Naive B cell (primary cell): ENCODE data around the gene ZFYVE21. TPM values are rescaled to one million over a fixed set of nuclear protein-coding genes. Genes with fewer than 3 reads are reported as not detected.
A peak's percentile ranks its signal among the peaks of the same experiment; 100 is the strongest.

Experiments
- ATAC-seq, 2 donors: fragments of 150-1000 bp; cut with Tn5 transposase; 2 replicates each; pipeline ENCODE4 v1.10.0; 2021; ENCODE audit warnings: low read depth in 2 of 2, mild to moderate bottlenecking in 2 of 2, moderate library complexity in 2 of 2
- DNase-seq: peaks from one replicate; pipeline ENCODE4 v3.0.0; 2022
- H3K27ac Mint-ChIP-seq, 6 donors: one replicate each; pipeline ENCODE4 v1.8.0; 2020 to 2022; ENCODE audit warnings: mild to moderate bottlenecking in 6 of 6, mixed read lengths in 6 of 6, moderate library complexity in 5 of 6, inconsistent platforms in 2 of 6
- H3K27me3 Mint-ChIP-seq, 3 donors: one replicate each; pipeline ENCODE4 v1.8.0; 2021 to 2022; ENCODE audit warnings: mixed read lengths in 3 of 3, mild to moderate bottlenecking in 1 of 3
- H3K36me3 Mint-ChIP-seq, 2 donors: one replicate each; pipeline ENCODE4 v1.8.0; 2020 to 2022; ENCODE audit warnings: mixed read lengths in 2 of 2, inconsistent platforms in 1 of 2, mild to moderate bottlenecking in 1 of 2
- H3K4me1 Mint-ChIP-seq, 3 donors: one replicate each; pipeline ENCODE4 v1.8.0; 2020 to 2022; ENCODE audit warnings: mixed read lengths in 3 of 3, inconsistent platforms in 1 of 3, mild to moderate bottlenecking in 1 of 3, moderate library complexity in 1 of 3
- H3K4me3 Mint-ChIP-seq, 8 donors: one replicate each; pipeline ENCODE4 v1.8.0; 2020 to 2022; ENCODE audit warnings: mild to moderate bottlenecking in 8 of 8, mixed read lengths in 8 of 8, moderate library complexity in 8 of 8, inconsistent platforms in 2 of 8
- H3K9me3 Mint-ChIP-seq, 7 donors: one replicate each; pipeline ENCODE4 v1.8.0; 2020 to 2022; ENCODE audit warnings: mixed read lengths in 7 of 7, mild to moderate bottlenecking in 5 of 7, inconsistent platforms in 2 of 7, moderate library complexity in 1 of 7
- polyA plus RNA-seq, 6 donors: library from polyadenylated mRNA; unstranded; fragments of 300-500 nt; fragmentation: Illumina TruSeq; gene quantifications; one replicate each; pipeline ENCODE4 v1.2.3, GENCODE V29; 2021; ENCODE audit warnings: low read depth in 6 of 6

Gene ZFYVE21
- polyA plus RNA-seq, 6 donors from 2014 or later = 4.8 to 10.5 (median 6.7) TPM

DNA sequence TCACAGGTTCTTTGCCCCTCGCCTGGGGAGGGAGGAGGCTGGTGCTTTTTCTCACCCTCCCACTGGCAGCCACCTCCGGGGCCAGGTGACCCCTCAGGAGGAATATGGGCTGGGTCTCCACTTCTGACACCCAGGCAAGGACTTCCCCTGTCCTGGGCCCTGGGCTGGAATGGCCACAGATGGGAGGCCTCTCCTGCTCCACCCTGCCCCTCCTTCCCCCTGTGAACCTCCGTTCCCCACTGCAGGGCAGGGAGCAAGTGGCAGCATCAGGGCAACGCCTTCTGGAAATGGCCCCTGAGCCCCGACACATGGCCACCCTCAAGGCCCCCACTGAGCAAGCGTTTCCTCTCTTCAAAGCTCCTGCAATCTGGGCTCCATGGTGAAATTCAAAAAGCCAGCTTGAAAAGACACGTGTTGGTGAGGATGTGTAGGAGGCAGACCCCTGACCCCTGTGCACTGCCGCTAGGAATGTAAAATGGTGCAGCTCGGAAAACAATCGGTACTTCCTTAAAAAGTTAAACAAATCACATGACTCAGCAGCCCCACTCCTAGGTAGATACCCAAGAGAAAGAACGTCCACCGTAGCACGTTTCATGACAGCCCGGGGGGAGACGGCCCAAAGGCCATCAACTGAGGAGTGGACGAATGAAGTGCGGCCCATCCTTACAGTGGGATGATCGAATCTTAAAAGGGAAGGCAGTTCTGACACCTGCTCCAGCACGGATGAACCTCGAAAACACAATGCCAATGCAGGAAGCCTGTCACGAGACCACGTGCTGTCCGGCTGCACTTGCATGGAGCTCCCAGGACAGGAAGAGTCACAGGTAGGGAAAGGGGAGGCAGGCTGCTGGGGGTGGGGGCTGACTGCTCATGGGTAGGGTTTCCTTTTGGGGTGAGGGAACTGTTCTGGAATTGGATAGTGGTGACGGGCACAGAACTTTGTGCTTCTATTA is 11.9 kb upstream of the ZFYVE21 start:
- DNase-seq = no peak
- peaks cover 16 to 53% (median 39%) of the 10 kb centered on the region in 3 donors for H3K4me1 Mint-ChIP-seq
- no peaks in the 10 kb centered on the region for H3K9me3 Mint-ChIP-seq
- H3K4me3 Mint-ChIP-seq = peak overlapping the region in 1 of 8 donors; percentile 10
- H3K36me3 Mint-ChIP-seq = no peaks in the 10 kb centered on the region
- ATAC-seq = no peak
- H3K27me3 Mint-ChIP-seq = no peaks in the 10 kb centered on the region
- H3K27ac Mint-ChIP-seq = peak overlapping the region in 5 of 6 donors; percentile 47 to 91 (median 66)

DNA sequence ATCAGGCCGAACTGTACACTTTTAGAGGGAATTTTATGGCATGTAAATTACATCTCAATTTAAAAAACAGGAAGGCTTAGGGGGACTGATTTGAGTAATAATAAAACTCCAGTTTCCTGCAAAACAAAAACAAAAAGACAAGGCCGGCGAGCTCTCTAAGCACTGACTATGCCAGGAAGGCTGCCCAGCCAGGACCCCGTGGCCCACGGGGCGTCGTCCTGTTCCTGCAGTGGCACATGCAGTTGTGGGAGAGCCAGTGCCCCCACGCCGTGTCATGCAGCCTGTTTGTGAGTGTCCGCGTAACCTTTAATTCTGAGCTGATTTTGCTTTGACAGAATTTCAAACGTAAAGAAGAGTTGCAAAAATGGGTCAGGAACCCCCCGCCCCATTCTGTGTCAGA is 10.9 kb upstream of the ZFYVE21 start:
- H3K36me3 Mint-ChIP-seq = no peaks in the 10 kb centered on the region
- H3K4me3 Mint-ChIP-seq = peak overlapping the region in 1 of 8 donors; percentile 21
- H3K27me3 Mint-ChIP-seq = no peaks in the 10 kb centered on the region
- peak overlapping the region in 2 of 6 donors; percentile 24 to 81 for H3K27ac Mint-ChIP-seq
- ATAC-seq (no peak), DNase-seq (no peak)
- H3K4me1 Mint-ChIP-seq = peaks cover 17 to 50% (median 29%) of the 10 kb centered on the region in 3 donors
- H3K9me3 Mint-ChIP-seq = no peaks in the 10 kb centered on the region

DNA sequence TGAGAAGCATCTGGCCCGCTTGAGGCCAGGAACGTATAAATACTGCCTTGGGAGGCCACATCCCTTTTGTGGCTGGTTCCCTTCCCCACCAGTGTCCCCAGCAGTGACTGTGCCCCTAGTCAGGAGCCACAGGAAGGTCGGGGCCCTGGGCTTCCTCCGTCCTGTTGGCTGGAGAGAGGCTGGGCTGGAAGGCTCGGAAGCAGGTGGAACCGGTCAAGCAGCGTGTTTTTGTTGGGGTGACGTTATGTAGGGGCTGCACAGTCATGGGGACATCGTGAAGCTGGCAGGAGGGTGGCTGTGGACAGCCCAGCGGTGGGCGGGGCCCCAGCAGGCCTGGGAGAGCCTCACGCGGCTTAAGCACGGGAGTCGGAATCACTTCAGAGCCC is 10.5 kb upstream of the ZFYVE21 start:
- ATAC-seq (no peak), DNase-seq (no peak)
- Mint-ChIP-seq H3K4me3 (peak overlapping the region in 2 of 8 donors; percentile 12 to 21), H3K27me3 (no peaks in the 10 kb centered on the region), H3K9me3 (no peaks in the 10 kb centered on the region), H3K27ac (peak overlapping the region in 1 of 6 donors; percentile 81), H3K36me3 (no peaks in the 10 kb centered on the region), H3K4me1 (peaks cover 13 to 46% (median 28%) of the 10 kb centered on the region in 3 donors)

DNA sequence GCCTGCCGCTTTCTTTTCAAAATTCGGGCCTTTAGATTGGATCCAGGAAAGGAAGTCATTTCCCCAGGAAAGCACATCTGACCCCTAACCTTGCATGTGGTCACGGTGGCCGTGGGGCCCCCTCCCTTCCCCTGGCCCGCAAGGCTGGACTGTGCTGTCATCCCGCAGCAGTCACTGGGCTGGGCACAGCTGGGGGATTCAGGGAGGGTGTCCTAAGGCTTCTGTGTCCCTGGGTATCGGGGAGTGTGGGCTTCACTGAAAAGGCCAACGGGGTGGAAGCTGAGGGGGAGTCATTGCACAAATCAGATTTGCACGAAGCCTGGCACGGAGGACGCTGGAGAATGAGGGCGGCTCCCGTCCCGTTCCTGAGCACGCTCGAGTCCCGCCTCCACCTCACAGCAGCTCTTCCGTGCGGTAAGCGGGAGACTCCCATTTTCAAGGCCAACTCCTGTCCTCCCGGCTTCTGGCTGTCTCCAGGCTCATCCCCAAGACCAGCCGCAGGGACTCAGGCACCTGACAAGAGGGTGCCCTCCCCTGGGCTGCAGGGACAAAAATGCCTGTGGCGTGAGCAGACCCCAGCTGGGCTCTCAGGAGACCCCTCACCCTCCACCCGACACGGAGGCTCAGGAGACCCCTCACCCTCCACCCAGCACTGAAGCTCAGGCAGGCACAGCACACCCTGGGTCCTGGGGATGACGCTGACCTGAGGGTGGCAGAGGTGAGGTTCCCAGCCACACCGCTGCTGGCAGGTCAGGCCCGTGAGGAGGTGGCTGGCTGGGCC is 9.9 kb upstream of the ZFYVE21 start:
- Mint-ChIP-seq H3K36me3 (no peaks in the 10 kb centered on the region), H3K4me1 (peaks cover 11 to 40% (median 28%) of the 10 kb centered on the region in 3 donors), H3K9me3 (no peaks in the 10 kb centered on the region), H3K4me3 (no peak overlapping the region), H3K27me3 (no peaks in the 10 kb centered on the region), H3K27ac (no peak overlapping the region)
- DNase-seq = no peak
- no peak for ATAC-seq

DNA sequence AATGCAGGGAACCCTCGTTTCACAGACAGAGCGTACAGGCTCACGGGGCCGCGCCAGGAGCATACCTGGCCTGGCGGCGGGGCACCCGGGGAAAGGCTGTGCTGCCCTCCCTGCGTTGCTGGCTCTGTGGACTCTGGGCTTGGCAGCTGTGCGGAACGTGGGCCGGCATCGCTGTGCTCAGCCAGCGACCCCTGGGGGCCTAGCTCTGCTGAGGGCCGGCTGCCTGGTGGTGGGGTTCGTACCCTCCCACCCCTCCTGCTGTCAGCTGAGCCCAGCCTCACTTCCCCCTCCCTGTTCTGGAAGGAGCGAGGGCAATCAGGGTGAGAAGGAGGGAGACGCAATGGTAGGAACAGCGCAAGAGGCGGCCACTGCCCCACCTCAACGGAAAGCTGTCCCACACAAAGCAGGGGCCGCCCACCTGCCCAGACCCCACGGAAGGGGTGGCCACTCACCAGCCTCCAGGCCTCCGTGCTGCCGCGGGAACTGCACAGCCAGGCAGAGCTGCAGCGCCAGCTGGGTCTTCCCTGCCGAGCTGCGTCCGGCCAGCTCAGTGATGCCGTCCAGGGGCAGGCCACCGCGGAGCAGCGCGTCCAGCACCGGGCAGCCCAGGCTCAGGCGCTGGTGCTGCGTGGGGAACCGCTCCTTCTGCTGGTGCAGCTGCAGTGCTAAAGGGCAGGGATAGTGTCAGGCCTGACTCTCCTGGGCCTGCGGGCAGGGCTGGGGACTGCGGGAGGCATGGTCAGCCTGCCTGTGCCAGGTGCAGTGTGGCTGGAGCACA is 8.9 kb upstream of the ZFYVE21 start:
- H3K4me3 Mint-ChIP-seq = no peak overlapping the region
- no peaks in the 10 kb centered on the region for H3K27me3 Mint-ChIP-seq
- no peak overlapping the region for H3K27ac Mint-ChIP-seq
- no peaks in the 10 kb centered on the region for H3K36me3 Mint-ChIP-seq
- no peak for ATAC-seq
- no peak for DNase-seq
- H3K4me1 Mint-ChIP-seq = peaks cover 8 to 30% (median 25%) of the 10 kb centered on the region in 3 donors
- no peaks in the 10 kb centered on the region for H3K9me3 Mint-ChIP-seq

DNA sequence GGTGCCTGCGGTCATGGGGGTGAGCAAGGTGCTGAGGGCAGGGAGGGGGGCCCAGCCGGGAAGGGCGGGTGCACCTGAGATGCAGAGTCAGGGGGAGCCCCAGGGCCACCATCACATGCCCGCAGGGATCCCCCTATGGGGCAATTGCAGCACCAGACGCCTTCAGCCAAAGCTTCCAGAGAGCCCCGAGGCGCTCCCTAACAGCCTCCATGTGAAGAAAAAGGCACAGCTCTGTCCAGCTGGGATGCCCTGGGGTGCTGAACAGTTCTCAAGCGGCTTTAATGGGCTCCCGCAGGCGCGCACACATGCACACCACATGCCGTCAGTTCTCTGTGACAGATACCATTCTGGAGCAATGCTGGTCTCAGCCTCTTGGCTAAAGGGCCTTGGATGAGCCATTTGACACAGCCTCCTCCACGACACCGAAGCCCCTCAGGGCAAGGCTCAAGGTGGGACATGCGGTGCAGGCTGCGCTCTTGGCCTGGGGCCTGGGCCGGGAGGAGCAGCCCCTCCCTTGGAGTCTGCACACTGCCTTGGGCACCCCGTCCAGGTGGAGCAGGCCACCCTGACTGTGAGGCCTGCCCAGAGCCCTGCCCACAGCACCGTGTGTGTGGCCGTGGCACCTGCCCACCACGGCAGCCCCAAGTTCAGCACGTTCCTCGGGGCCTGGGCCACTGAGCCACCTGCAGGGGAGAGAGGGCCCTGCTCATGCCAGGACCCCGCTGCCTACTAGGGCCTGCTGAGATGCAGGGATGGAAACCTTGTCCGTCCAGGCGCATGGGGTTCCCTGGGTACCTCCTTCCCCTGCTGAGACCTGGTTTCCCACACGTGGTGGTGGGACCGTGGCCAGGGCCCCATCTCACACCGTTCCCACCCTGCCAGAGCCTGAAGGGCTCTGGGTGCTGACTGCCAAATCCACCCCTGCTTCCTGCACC is 8.0 kb upstream of the ZFYVE21 start:
- no peak overlapping the region for H3K4me3 Mint-ChIP-seq
- peak overlapping the region in 1 of 6 donors; percentile 19 for H3K27ac Mint-ChIP-seq

DNA sequence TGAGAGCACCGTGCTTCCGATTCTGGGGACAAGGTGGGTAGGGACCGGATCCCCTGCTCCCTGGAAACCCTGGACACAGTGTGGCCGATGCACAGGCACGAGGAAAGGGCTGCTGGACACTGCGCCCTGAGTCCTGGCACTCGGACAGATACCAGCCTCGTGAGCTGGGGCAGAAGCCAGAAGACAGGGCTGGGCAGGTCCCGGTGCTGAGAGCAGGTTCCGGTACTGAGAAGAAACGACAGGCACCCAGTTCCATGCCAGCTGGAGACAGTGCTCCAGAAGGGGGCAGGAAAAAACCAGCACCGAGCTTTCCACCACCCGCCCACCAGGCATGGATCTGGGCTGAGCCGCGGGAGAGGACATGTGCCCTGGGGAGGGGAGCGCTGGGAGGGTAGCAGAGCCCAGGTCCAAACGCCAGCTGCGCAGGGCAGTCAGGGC is 6.8 kb upstream of the ZFYVE21 start:
- H3K27ac Mint-ChIP-seq = no peak overlapping the region
- H3K4me1 Mint-ChIP-seq = peaks cover 3 to 19% (median 8%) of the 10 kb centered on the region in 3 donors
- no peaks in the 10 kb centered on the region for H3K27me3 Mint-ChIP-seq
- DNase-seq (no peak), ATAC-seq (no peak)
- H3K36me3 Mint-ChIP-seq = no peaks in the 10 kb centered on the region
- no peaks in the 10 kb centered on the region for H3K9me3 Mint-ChIP-seq
- no peak overlapping the region for H3K4me3 Mint-ChIP-seq

More for the DNA sequence above, 8.0 kb upstream of the ZFYVE21 start:
- no peaks in the 10 kb centered on the region for H3K9me3 Mint-ChIP-seq
- peaks cover 3 to 21% (median 18%) of the 10 kb centered on the region in 3 donors for H3K4me1 Mint-ChIP-seq
- DNase-seq = no peak
- no peaks in the 10 kb centered on the region for H3K27me3 Mint-ChIP-seq
- ATAC-seq = no peak
- H3K36me3 Mint-ChIP-seq = no peaks in the 10 kb centered on the region

DNA sequence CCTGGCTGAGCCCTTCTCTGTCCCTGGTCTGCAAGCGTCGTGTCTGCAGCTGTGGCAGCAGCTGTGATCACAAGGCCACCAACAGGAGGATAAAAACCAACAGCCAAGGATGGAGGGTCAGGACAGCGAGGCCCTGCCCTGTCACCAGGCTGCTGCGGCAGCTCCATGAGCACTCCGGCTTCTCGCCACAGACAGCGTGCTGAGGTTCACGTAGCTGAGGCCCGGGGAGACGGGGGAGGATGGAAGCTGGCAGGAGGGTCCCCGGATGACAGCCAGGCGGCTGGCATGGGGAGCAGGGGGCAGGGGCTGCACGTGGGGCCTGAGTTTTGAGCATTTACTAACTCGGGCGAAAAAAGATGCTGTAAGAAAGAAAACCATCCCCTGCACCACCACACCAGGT is 5.8 kb upstream of the ZFYVE21 start:
- ATAC-seq (no peak), DNase-seq (no peak)
- no peak overlapping the region for H3K4me3 Mint-ChIP-seq
- peak overlapping the region in 1 of 6 donors; percentile 59 for H3K27ac Mint-ChIP-seq
- H3K9me3 Mint-ChIP-seq = no peaks in the 10 kb centered on the region
- H3K27me3 Mint-ChIP-seq = no peaks in the 10 kb centered on the region
- H3K36me3 Mint-ChIP-seq = no peaks in the 10 kb centered on the region
- H3K4me1 Mint-ChIP-seq = peaks cover 7 to 14% (median 14%) of the 10 kb centered on the region in 3 donors

DNA sequence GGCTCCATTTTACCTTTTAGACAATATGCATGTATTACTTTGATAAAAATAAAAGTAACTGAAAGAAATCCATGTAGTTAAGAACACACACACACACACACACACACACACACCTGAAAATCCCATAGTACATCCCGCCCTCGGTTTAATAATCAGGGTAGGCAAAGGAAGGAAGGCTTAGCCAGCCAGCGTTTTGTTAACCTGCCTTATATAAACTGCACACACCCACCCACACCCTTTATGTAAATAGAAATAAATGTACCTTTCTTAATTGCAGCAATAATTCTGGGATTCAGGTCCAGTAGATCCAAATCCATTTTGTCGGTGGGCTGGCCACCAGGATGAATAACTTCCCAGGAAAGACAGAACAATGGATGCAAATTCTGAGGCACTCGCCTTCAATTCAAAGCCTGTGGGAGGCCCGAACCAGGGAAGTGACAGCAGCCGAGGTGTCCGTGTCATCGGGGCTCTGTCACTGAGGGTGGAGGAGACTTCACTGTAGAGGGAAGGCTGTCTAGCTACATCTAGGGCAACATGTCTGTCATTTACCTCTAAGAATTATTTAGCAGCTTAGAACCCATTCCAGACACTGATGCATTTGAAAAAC is 4.7 kb upstream of the ZFYVE21 start:
- DNase-seq (no peak), ATAC-seq (no peak)
- peaks cover 12 to 16% (median 15%) of the 10 kb centered on the region in 3 donors for H3K4me1 Mint-ChIP-seq
- H3K9me3 Mint-ChIP-seq = no peaks in the 10 kb centered on the region
- no peaks in the 10 kb centered on the region for H3K36me3 Mint-ChIP-seq
- H3K27ac Mint-ChIP-seq = peak overlapping the region in 2 of 6 donors; percentile 13 to 50
- H3K4me3 Mint-ChIP-seq = peak overlapping the region in 1 of 8 donors; percentile 16
- H3K27me3 Mint-ChIP-seq = no peaks in the 10 kb centered on the region

DNA sequence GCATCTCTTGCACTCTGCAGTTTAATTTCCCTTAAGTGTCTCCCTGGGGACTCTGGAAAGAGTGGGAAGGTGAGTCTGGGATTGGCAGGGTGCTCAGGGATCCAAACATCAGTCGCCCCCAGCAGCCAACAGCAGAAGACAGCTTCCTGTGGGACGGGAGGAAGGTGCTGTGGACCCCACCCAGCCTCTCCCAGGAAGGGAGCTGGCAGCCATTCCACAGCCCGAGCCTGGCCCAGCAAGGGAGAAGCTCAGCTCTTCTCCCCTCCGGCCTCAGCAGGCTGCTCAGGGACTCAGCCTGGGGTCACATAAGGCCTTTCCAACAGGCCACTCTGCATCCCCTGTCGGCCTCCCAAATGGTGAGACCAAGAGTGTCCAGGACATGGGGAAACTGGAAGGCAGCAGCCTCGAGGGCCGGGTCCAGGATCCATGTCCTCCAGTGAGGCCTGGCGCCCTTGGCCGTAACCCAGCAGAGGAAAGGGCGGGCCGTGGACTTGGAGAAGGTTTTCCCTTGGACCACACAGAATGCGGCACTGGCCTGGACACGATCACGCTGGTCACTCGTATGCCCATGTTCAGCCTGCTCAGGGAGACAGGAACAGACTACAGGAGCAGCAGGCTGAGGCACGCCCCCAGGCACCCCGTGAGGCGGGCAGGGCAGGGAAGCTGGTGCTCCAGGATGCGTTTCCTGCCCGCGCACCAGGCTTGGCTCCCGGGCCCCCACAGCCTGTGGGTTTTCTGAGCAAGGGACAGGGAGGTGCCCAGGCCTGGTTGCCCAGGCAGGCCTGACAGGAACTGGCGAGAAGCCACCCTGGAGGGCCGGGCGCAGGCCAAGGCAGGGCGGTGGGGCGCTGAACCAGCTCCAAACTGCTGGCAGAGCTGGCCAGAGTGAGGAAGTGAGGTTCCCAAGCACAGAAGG is 3.8 kb upstream of the ZFYVE21 start:
- H3K4me1 Mint-ChIP-seq = peaks cover 12 to 20% (median 15%) of the 10 kb centered on the region in 3 donors
- H3K27ac Mint-ChIP-seq = peak overlapping the region in 1 of 6 donors; percentile 69

DNA sequence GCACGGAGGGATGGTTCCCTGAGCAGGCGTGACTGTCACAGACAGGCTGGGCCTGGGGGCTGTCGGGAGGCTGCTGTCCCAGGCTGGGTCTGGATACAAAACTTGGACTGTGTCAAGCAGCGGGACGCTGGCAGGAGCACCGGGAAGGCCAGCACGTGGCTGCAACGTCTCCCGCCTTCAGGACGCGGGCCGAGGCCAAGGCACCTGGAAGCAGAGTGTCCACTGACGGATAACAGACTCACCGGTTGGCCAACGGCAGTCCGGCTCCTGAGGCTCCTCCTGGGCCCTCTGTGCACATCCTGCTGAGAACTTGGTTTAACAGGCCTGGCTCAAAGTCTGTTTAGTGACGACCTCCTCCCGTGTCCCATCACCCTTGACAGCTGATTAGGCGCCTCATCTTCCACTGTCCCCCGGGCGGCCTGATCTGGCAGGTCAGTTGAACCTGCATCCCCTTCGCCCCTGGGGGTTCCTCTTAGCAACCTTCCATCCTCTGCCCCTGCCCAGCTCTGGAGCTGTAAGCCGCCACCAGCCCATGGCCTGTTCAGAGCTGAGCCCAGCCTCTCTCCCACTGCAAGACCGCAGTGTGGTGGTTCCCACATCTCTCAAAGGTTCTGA is 2.9 kb upstream of the ZFYVE21 start:
- no peaks in the 10 kb centered on the region for H3K27me3 Mint-ChIP-seq
- peaks cover 17 to 29% (median 20%) of the 10 kb centered on the region in 3 donors for H3K4me1 Mint-ChIP-seq
- no peak for ATAC-seq
- peak overlapping the region in 5 of 8 donors; percentile 21 to 74 (median 50) for H3K4me3 Mint-ChIP-seq
- H3K27ac Mint-ChIP-seq = peak overlapping the region in 1 of 6 donors; percentile 51
- H3K9me3 Mint-ChIP-seq = no peaks in the 10 kb centered on the region
- H3K36me3 Mint-ChIP-seq = no peaks in the 10 kb centered on the region
- no peak for DNase-seq

More for the DNA sequence above, 3.8 kb upstream of the ZFYVE21 start:
- Mint-ChIP-seq H3K4me3 (peak overlapping the region in 3 of 8 donors; percentile 21 to 65 (median 45)), H3K36me3 (no peaks in the 10 kb centered on the region), H3K27me3 (no peaks in the 10 kb centered on the region), H3K9me3 (no peaks in the 10 kb centered on the region)
- no peak for ATAC-seq
- DNase-seq = no peak
